ENCODE results near the gene ZNF70. TPM values are rescaled to one million over a fixed set of nuclear protein-coding genes. Genes with fewer than 3 reads are reported as not detected.
A peak's percentile ranks its signal among the peaks of the same experiment; 100 is the strongest.

ZNF70 gene
- total and polyA plus RNA-seq, 10 of the 15 experiments (the other 5 are each of a cell fraction or from before 2014, with no cell fraction given), result 0.15 to 2.3 (median 0.85) TPM

- TF ChIP-seq ATF3 (IDR thresholded peaks at IDR 0.05; ENCODE audit: borderline replicate concordance, extremely low read depth, low read depth, low read length) (no peak), E2F4 (IDR thresholded peaks at IDR 0.05; ENCODE audit: low read depth, low read length) (0 out of 2 replicates have a peak, but pooled peaks have one; percentile 11), GATAD2B (conservative IDR thresholded peaks at IDR 0.05; ENCODE audit: low read depth) (peak; percentile 73)
These were observed at the start of gene ZNF70 (continued) for GRCh38 chr22:23750714-23751440.

GRCh38 chr22:23796461-23796860 lies 45.5 kb upstream of the ZNF70 start:
- ChIA-PET CTCF (no interaction called here), SMC1A (ENCODE audit: uncharacterized antibody, unreplicated experiment) (interaction anchor here (0.7 kb wide), 1 partner anchor 10 kb away, joined by 3 read pairs; no protein-coding TSS in a partner anchor), POLR2A (interaction anchor here (0.6 kb wide), 1 partner anchor 47 kb away, joined by 3 read pairs; no protein-coding TSS in a partner anchor), RAD21 (ENCODE audit: unreplicated experiment) (no interaction called here)
- no peak for DNase-seq (ENCODE audit: low read depth, low spot score)
- Histone ChIP-seq H3K79me2 (ENCODE audit: control insufficient read depth, insufficient read depth, low read length) (peaks cover 10% of the 10 kb centered on the region), H3K9ac (ENCODE audit: control insufficient read depth, insufficient read depth, low read length) (no peak overlapping the region), H3K4me3 (no peak overlapping the region), H3K36me3 (ENCODE audit: control insufficient read depth in 2 of 2, insufficient read depth in 2 of 2, low read length in 1 of 2) (peaks cover 22 to 31% of the 10 kb centered on the region in 2 experiments), H3K4me2 (ENCODE audit: control insufficient read depth, insufficient read depth) (no peak overlapping the region), H3K4me1 (ENCODE audit: control insufficient read depth, insufficient read depth, low read length) (peaks cover 38% of the 10 kb centered on the region), H3K9me3 (replicated peaks; ENCODE audit: control insufficient read depth, insufficient read depth, low read length) (no peaks in the 10 kb centered on the region), H3K27ac (ENCODE audit: control insufficient read depth, insufficient read depth) (no peak overlapping the region), H4K20me1 (ENCODE audit: control insufficient read depth, insufficient read depth) (no peaks in the 10 kb centered on the region), H2AFZ (ENCODE audit: control insufficient read depth, low read depth, low read length) (no peak overlapping the region), H3K27me3 (replicated peaks in 1 of 2; ENCODE audit: control insufficient read depth in 2 of 2, insufficient read depth in 2 of 2, low read length in 1 of 2) (no peaks in the 10 kb centered on the region)
- intact Hi-C loops (cut with micrococcal nuclease; ENCODE audit: unreplicated experiment), result no loop called here
- WGBS (ENCODE audit: insufficient coverage, insufficient replicate concordance, low lambda C conversion rate, missing lambda C conversion rate), result 86% methylated on average over 5 of the region's 5 CpGs
- no peak for FAIRE-seq
- BruUV-seq (replicated peaks), result TSS peak; percentile 31
- ATAC-seq, result no peak
- in situ Hi-C loops (cut with MboI), result no loop called here
- TF ChIP-seq MAX (IDR thresholded peaks at IDR 0.05; ENCODE audit: low read depth, low read length) (no peak), NBN (IDR thresholded peaks at IDR 0.05) (no peak), GABPA (IDR thresholded peaks at IDR 0.05; ENCODE audit: low read depth) (no peak), ZBTB33 (IDR thresholded peaks at IDR 0.05) (no peak), EGR1 (IDR thresholded peaks at IDR 0.05; ENCODE audit: borderline replicate concordance in 1 of 2, low read depth in 2 of 2, low read length in 2 of 2) (no peak), USF2 (IDR thresholded peaks at IDR 0.05; ENCODE audit: borderline replicate concordance, low read depth, low read length) (no peak), SMC3 (IDR thresholded peaks at IDR 0.05; ENCODE audit: borderline replicate concordance, low read length) (no peak), E2F8 (IDR thresholded peaks at IDR 0.05; ENCODE audit: low read depth, partially characterized antibody) (no peak), ZSCAN29 (IDR thresholded peaks at IDR 0.05) (no peak), ASH2L (IDR thresholded peaks at IDR 0.05; ENCODE audit: borderline replicate concordance, low read depth) (no peak), BMI1 (IDR thresholded peaks at IDR 0.05; ENCODE audit: borderline replicate concordance) (no peak)
